Mucosa of descending colon (tissue), 3 donors: ENCODE results near the gene WDR59. TPM values are rescaled to one million over a fixed set of nuclear protein-coding genes. Genes with fewer than 3 reads are reported as not detected.
"Not testable (repeated sequence)": the region's sequence is repeated elsewhere in the genome, so short reads cannot be mapped to it uniquely, and the experiment has no call there.

Experiments used
- ATAC-seq: fragments of 200-7000 bp; cut with Tn5 transposase; one replicate; pipeline ENCODE4 v1.9.1; 2020; ENCODE audit warnings: mild to moderate bottlenecking, moderate library complexity
- DNase-seq, 3 donors: peaks; one replicate each; pipeline ENCODE4 v3.0.0-alpha.2; 2020
- H3K36me3 ChIP-seq: fragments of 200-600 bp; one replicate; pipeline ENCODE4 v1.8.0; 2021; ENCODE audit warnings: low read depth, mild to moderate bottlenecking
- H3K4me1 ChIP-seq: fragments of 200-600 bp; one replicate; pipeline ENCODE4 v1.8.0; 2021; ENCODE audit warnings: low read depth, mild to moderate bottlenecking
- H3K4me3 ChIP-seq: fragments of 200-600 bp; one replicate; pipeline ENCODE4 v1.8.0; 2021; ENCODE audit warnings: mild to moderate bottlenecking
- H3K9me3 ChIP-seq: fragments of 200-600 bp; one replicate; pipeline ENCODE4 v1.8.0; 2021; ENCODE audit warnings: mild to moderate bottlenecking
- intact Hi-C, 2 donors: fragments of 100-400 bp; cut with DNase I in 1 of 2; cut with micrococcal nuclease in 1 of 2; formaldehyde crosslinking; loops; one replicate each; pipeline versions ENCODE4 v1.11.0 to v1.11.1; 2022; cut with DNase I, micrococcal nuclease
- total RNA-seq, 3 donors: library from RNA; stranded (reverse); fragmentation: NEBNext Ultra II Directional in 2 of 3; extraction: Animal tissue kit (Norgen Biotek cat#: 25700) in 2 of 3; gene quantifications; one replicate each; pipeline versions ENCODE4 v1.2.1 to v1.2.4, GENCODE V29; 2021 to 2023
- TF ChIP-seq, protein P1 (sequence below): fragments of 200-600 bp; IDR thresholded peaks from one replicate; pipeline ENCODE4 v1.8.0; 2022; ENCODE audit warnings: antibody characterized with exemption, mild to moderate bottlenecking
- donor health status: DM: no; HTN: no; CAD: no; lungs with moderate emphysema.
- donor health status: DM: no; HTN: no; CAD: no.
- donor health status: DM: no; HTN: yes; CAD: no.

The WDR59 gene
- total RNA-seq, 3 donors from 2014 or later, result 47.3 to 74.9 (median 70.1) TPM

- intact Hi-C loops, result no loop called here
- no peaks in the 10 kb centered on the region for H3K4me1 ChIP-seq
- no peak overlapping the region for H3K4me3 ChIP-seq
- no peaks in the 10 kb centered on the region for H3K9me3 ChIP-seq
- DNase-seq (peak in 2 of 3 donors; percentile 7 to 43), ATAC-seq (peak; percentile 42)
- TF ChIP-seq, protein P1, sequence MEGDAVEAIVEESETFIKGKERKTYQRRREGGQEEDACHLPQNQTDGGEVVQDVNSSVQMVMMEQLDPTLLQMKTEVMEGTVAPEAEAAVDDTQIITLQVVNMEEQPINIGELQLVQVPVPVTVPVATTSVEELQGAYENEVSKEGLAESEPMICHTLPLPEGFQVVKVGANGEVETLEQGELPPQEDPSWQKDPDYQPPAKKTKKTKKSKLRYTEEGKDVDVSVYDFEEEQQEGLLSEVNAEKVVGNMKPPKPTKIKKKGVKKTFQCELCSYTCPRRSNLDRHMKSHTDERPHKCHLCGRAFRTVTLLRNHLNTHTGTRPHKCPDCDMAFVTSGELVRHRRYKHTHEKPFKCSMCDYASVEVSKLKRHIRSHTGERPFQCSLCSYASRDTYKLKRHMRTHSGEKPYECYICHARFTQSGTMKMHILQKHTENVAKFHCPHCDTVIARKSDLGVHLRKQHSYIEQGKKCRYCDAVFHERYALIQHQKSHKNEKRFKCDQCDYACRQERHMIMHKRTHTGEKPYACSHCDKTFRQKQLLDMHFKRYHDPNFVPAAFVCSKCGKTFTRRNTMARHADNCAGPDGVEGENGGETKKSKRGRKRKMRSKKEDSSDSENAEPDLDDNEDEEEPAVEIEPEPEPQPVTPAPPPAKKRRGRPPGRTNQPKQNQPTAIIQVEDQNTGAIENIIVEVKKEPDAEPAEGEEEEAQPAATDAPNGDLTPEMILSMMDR, result no peak
- H3K36me3 ChIP-seq, result no peaks in the 10 kb centered on the region
Observed at GRCh38 chr16:74852500-74852875, 132.4 kb downstream of the WDR59 start.

DNA sequence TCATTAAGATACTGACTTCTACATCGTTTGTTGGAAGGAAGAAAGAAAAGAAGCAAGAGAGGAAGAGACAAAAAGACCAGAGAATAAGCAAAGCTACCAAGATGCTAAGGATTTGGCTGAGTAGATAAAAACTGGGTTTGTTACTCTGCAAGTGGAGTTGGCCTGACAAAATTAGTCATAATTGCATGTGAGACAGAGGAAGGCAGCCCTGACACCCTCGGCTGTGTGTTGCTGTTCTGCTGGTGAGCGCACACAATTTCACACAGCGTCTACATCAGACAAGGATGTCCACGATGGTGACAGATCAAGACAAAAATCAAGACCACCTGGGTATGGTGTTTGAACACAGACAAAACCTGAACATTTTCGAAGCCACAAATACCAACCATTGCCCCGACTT, 134.9 kb downstream of the WDR59 start:
- ATAC-seq (no peak), DNase-seq (no peak)
- H3K36me3 ChIP-seq, result no peaks in the 10 kb centered on the region
- no peaks in the 10 kb centered on the region for H3K4me1 ChIP-seq
- TF ChIP-seq, protein P1, result no peak
- H3K4me3 ChIP-seq, result no peak overlapping the region
- no peaks in the 10 kb centered on the region for H3K9me3 ChIP-seq
- intact Hi-C loops, result no loop called here

DNA sequence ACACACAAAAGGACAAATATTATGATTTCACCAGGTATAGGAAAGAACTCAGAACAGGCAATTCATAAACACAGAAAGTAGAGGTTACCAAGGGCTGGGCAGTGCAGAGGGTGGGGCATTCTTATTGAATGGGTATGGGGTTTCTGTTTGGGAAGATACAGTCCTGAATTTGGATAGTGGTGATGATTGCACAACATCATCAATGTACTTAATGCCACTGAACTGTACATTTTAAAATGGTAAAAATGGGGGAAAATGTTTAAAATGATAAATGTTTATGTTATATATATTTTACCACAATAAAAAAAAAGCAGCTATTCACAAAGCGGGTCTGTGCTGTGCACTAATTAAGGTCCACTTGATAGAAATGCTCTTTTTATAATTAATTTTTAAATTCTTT, 137.7 kb downstream of the WDR59 start:
- Histone ChIP-seq H3K4me1 (no peaks in the 10 kb centered on the region), H3K36me3 (no peaks in the 10 kb centered on the region), H3K9me3 (no peaks in the 10 kb centered on the region), H3K4me3 (no peak overlapping the region)
- intact Hi-C loops, result no loop called here
- ATAC-seq, result no peak
- no peak for DNase-seq
- TF ChIP-seq, protein P1, result no peak

- ATAC-seq, result no peak
- TF ChIP-seq, protein P1, result no peak
- Histone ChIP-seq H3K9me3 (no peaks in the 10 kb centered on the region), H3K4me1 (no peaks in the 10 kb centered on the region), H3K4me3 (no peak overlapping the region), H3K36me3 (no peaks in the 10 kb centered on the region)
- DNase-seq, result no peak
- intact Hi-C loops, result no loop called here
Observed at GRCh38 chr16:74846714-74847113, 138.2 kb downstream of the WDR59 start.

DNA sequence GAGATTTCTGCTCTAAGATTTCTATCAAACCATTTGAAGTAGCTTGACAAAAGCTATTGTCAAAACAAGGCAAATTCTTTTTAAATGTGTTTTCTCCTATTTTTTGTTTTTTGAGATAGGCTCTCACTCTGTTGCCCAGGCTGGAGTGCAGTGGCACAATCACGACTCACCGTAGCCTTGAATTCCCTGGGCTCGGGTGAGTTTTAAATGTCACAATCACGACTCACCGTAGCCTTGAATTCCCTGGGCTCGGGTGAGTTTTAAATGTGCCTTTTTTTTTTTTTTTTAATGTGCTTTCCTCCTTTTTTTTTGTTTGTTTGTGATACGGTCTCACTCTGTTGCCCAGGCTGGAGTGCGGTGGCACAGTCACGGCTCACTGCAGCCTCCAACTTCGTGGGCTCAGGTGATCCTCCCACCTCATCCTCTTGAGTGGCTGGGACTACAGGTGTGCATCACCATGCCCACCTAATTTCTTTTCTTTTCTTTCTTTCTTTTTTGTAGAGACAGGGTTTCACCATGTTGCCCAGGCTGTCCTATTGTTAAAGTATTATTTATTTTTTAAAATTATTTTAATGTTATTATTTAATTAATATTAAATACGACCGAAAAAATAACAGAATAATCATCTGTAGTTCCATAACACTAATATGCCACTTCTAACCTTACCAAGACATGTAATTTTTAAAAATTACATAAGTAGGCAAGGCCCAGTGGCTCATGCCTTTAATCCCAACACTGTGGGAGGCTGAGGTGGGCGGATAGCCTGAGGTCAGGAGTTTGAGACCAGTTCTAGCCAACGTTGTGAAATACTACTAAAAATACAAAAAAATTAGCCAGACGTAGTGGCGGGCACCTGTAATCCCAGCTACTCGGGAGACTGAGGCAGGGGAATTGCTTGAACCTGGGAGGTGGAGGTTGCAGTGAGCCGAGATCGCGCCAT, 140.6 kb downstream of the WDR59 start:
- no peak for DNase-seq
- no peaks in the 10 kb centered on the region for H3K4me1 ChIP-seq
- no peaks in the 10 kb centered on the region for H3K9me3 ChIP-seq
- H3K4me3 ChIP-seq, result no peak overlapping the region
- H3K36me3 ChIP-seq, result no peaks in the 10 kb centered on the region
- no peak for ATAC-seq
- TF ChIP-seq, protein P1, result no peak
- intact Hi-C loops, result no loop called here

- H3K9me3 ChIP-seq, H3K36me3 ChIP-seq, intact Hi-C loops, ATAC-seq, H3K4me3 ChIP-seq, H3K4me1 ChIP-seq, DNase-seq: not testable (repeated sequence)
Observed at GRCh38 chr16:74843381-74844035, 141.4 kb downstream of the WDR59 start.
